Ramos (cell line): ENCODE results near the gene NAGS.
"Not testable (repeated sequence)": the region's sequence is repeated elsewhere in the genome, so short reads cannot be mapped to it uniquely, and the experiment has no call there.

Source experiments
- in situ Hi-C: fragments of 300-500 bp; cut with MboI; formaldehyde crosslinking; loops from one replicate; pipeline ENCODE4 v1.14.3; 2022; ENCODE audit warnings: low sequenced_read_pairs; ENCODE audit not compliant: unreplicated experiment

NAGS gene

DNA sequence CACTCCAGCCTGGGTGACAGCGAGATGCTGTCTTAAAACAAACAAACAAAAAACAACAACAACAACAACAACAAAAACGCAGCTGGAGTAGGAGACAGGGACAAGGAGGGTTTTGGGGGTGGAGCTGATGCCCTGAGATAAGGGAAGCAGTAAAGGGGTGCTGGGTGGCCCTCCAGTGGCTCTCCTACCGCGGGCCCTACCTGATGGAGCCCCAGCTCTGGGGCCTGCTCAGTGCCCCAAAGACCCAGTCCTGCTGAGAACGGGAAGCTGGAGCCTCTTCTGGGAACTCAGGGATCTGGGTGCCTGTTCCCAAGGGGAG, 21.3 kb upstream of the NAGS start:
- in situ Hi-C loops, result no loop called here

DNA sequence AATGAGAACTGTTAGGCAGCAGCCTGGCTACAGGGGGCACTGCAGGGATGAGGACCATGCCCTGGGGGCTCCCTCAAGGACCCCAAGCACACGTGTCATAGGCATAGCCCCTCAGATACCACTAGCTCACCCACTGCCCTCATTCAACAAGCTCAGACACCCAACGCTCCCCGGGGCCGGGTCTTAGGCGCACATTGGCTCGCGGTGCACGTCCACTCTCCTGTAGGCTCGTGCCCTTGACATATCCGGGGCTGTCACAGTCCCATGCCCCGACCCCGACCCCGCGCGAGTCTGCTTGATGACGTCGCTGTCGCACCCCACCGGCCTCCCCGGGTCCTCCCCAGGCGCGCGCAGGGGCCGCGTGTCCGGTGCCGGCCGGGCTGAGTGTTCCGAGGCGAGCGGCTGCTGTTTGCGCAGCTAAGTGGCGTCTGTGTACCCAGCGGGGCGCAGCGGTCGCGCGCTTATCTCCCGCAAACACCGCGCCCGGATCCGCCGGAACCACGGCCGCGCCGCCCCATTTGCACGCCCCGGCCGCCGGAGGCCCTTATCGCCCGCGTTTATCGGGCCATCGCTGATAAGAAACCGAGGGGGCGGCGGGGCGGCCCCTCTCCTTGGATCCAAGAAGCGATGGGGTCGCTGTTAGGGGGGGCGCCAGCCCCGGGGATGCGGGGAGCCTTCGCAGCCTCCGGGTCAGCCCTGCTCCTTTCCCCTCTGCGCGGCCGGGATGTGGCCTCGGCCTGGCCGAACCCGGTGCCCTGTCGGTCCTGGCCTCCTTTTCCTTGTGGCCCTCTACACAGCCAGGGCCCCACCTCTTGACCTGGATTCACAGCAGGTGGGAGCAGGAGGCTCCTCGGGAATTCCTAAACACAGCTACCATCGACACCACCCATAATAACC, 20.7 kb upstream of the NAGS start:
- in situ Hi-C loops, result no loop called here

GRCh38 chr17:43984521-43984920, 19.9 kb upstream of the NAGS start:
- in situ Hi-C loops, result no loop called here

DNA sequence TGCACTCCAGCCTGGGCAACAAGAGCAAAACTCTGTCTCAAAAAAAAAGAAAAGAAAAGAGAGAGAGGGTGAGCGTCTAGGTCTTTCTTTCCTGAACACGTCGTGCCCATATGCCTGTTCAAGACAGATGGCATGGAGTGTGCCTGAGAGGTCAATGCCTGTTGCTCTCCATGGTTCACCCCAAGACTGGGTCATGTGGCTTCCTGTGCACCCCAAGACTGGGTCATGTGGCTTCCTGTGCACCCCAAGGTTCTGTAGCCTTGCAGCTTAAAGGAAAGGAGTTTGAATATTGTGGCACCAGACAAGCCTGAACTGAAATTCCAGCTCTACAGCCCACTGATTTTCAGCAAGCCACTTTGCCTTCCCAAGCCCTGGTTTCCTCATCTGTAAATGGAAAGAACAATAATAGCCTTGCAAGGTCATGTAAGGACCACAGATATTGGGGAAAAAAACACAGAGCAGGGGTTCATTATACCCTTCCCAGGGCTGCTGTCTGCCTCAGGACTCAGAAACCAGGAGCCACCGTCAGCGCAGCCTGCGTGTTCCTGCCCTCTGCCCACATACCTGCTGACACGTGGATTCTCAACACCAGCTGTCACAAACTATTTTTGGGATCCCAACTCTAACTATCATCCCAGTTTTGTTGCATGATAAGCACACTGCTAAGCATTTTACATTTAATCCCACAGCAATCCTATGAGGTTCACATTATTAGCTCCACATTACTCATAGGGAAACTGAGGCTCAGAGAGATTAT, 18.0 kb upstream of the NAGS start:
- in situ Hi-C loops, result no loop called here

DNA sequence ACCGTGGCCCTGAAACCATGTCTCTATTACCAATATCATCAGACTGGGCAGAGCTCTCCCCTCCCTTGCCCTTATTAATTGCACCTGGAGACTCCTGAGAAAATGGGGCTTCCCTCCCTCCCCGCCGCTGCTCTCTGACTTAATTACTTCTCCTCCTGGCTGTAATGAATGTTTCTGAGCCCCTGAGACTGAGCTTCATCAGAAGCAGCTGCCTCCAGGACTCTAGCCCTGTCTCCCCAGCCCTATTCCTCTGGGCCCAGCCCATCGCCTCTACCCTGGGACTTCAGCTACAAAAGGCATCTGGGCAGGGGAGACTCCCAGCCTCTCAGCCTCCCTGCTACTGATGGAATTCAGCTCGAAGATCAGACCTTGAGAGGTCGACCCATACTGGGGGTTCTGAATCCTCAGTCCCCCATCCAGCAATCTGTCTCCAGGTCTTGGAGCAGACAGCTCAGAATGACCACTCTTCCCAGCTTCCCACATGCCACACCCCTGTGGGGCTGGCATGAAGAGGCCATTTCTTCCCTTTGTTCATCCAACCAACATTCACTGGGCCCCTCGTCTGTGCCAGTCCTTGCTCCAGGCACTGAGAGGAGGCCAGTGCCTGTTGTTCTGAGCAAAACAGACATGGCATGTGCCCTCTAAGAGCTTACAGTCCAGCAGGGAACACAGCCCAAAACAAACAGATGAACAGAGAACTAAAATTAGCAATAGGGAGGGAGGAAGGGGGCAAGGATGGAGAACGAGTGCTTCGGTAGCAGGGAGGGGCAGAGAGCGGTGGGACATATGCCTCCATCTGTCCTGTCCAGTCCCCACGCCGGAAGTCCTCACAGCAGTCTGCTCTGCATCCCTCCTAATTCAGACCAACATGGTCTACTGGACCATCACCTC, 17.0 kb upstream of the NAGS start:
- in situ Hi-C loops, result no loop called here

- in situ Hi-C loops, result no loop called here
These were observed 16.1 kb upstream of the NAGS start for GRCh38 chr17:43988301-43988700.

- in situ Hi-C loops, result no loop called here
These were observed 11.8 kb upstream of the NAGS start for GRCh38 chr17:43992641-43993040.

DNA sequence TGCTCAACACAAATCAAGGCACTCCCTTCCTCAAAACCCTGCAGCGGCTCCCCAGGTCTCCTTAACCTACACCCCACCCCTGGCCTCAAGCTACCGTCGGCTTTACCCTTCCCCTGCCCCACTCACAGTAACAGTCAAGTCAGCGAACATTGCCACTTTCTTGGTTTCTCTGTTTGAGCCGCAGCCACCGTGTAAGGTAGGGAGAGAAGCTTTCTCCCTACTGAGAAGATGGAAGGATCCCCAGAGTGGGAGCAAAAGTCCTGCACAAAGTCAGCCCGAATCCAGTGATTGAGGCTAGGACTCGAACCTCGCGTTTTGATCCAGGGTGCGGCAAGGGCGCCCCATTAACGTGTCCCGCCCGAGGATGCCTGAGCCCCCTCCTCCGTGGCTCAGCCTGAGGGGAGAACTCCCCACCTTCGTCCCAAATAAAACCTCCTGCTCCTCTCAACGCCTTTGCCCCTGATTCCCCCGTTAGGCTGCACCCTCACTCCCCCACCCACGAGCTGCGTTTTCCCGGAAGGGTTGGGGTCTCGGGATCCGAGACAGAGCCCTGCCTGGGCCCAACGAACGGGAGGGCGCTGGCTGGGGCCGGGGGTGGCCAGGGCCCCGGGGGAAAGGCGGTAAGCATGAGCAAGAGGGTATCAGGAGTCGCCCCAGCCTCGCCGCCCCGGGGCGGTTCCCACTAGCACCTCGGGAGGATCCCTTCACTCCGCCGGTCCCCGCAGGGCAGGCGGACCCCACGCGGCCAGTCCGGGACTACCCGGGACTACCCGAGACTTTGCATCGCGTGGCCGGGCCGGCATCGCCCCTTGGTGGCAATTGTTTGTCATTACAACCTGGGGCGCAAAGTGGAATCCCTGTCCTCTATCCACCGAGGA, 9.9 kb upstream of the NAGS start:
- in situ Hi-C loops, result no loop called here

- in situ Hi-C loops, result no loop called here
These were observed 9.3 kb upstream of the NAGS start for GRCh38 chr17:43995150-43995471.

DNA sequence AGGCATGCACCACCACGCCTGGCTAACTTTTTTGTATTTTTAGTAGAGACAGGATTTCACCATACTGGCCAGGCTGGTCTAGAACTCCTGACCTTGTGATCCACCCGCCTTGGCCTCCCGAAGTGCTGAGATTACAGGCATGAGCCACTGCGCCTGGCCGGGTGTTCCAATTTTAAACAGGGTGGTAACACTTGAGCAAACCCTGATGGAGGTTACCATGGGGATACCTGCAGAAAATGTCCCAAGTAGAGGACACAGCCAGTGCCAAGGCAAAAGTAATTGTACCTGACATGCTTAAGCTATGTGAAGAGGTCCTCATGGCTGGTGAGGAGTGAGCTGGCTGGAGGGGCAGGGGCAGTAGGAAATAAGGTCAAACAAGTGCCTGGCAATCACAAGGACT, 7.2 kb upstream of the NAGS start:
- in situ Hi-C loops, result not testable (repeated sequence)

DNA sequence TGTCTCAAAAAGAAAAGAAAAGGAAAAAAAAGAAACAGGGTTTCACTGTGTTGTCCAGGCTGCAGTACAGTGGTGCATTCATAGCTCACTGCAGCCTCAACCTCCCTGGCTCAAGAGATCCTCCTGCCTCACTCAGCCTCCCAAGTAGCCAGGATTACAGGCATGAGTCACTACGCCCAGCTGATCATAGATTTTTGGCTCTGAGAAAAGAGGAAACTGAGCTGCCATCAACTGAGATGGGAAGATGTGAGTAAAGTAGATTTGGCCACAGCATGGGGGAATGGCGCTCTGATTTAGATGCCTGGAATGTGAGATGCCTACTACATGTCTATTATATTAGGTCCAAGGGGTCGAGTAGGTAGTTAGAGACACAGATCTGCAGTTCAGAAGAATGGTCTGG, 5.9 kb upstream of the NAGS start:
- in situ Hi-C loops, result no loop called here

GRCh38 chr17:43999024-43999423, 5.4 kb upstream of the NAGS start:
- in situ Hi-C loops, result no loop called here

DNA sequence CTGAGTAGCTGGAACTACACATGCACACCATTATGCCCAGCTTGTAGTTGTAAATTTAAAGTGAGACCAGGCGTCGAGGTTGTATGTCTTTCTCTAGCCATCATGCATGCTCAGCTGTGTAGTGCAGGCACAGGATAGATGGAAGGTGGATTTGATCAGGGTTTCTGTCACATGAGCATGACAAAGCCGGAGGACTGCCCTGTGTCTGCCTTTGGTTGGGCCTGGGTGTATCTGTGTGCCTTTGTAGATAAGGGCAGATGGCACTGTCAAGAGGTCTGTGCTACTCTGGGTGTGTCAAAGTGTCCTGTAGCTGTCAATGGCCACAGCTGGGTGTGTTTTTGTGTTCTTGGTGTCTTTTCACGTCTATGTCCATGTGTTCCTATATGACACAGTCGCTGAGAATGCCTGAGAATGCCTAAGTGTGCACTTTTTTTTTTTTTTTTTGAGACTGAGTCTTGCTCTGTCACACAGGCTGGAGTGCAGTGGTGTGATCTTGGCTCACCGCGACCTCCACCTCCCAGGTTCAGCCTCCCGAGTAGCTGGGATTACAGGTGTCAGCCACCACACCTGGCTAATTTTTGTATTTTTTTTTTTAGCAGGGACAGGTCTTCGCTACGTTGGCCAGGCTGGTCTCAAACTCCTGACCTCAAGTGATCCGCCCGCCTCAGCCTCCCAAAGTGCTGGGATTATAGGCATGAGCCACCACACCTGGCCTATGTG, 4.1 kb upstream of the NAGS start:
- in situ Hi-C loops, result no loop called here

DNA sequence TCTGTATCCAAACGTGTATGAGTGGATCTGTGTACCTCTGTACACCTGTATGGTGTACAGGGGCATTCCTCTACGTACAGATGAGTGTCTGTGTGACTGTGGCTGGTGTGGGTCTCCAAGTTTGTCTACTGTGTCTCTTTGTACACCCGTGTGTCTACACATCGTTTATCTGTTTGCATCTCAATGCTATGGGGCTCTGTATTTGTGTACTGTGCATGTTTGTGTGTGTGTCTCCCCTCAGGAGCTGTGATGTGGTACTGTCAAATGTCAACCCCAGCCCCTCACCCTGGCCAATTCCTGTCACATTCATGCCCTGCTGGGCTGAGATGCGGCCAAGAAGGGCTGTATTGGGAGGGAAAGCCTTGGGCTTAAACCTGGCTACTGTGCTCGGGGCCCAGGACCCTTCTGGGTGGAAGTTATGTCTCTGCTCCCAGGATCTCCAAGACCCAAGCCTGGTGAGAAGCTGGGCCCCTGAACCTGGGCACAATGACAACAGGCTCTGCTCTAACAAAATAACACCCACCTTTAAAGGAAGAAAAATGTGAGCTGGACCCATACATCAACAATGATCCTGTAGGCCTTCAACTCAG, 3.5 kb upstream of the NAGS start:
- in situ Hi-C loops, result no loop called here

DNA sequence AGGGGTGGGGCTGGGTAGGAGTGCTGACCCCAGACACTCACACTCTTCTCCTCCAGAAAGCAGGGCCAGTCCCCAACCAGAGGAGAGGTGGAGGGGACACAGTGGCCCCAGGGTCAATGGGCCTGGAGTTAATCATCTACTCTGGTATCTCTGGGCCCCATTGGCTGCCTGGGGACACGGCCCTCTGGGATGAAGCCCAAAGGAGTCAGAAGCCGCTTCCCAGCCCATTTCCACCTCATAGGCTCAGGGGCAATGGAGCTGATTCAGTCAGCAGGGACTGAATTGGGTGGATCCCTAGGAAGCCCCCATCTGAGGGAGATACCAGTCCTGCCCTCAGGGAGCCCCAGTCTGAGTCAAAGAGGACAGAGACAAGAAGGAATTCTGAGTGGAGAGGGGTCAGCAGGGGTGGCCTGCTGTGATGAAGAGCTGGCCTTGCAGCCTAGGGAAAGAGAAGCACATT, 2.9 kb upstream of the NAGS start:
- in situ Hi-C loops, result no loop called here

DNA sequence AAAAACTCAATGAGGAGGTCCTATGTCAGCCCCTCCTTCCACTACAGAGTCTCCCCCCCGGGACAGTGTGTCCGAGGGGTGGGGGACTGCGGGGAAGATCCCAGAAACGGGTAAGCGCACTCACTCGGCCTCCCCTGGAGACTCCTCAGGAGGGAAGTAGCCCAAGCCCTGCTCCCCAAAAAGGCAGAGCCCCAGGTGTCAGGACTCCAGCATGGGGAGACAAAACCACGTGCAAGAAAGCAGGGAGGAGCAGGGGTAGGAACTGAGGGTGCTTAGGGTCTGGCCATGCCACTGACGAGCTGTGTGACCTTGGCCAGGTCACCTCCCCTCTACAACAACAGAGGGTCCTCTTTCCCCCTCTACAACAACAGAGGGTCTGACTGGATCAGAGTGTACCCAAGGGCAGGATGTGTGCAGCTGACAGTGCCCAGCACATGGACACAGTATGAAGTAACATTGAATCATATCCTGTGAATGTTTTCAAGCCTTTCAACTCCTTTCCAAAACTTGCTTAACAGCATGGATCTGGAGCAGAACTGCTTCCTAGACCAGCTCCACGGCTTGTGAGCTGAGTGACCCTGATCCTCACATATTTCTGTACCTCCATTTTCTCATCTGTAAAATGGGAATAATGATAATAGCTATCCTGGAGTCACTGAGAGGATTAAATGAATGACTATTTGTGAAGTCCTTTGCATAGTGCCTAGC, 2.1 kb upstream of the NAGS start:
- in situ Hi-C loops, result no loop called here

GRCh38 chr17:44004761-44005526, 522 bp downstream of the NAGS start:
- in situ Hi-C loops, result no loop called here
